Mesenchymal stem cell (in vitro differentiated cells and primary cell): ENCODE results near the gene RAB26. TPM values are rescaled to one million over a fixed set of nuclear protein-coding genes. Genes with fewer than 3 reads are reported as not detected.

Experiments
- small RNA-seq: library from polyadenylated mRNA; stranded (forward); fragments of <200 nt; extraction: miRNeasy Mini kit (QIAGEN cat#:217004); gene quantifications from one replicate; pipeline ENCODE3, GENCODE V24; 2013; ENCODE audit warnings: low read depth

RAB26 gene

Small RNA genes lying within 50 kb of the gene (small RNA-seq; reads per million reads assigned to genes)
- gene MIR3180-5 (not detected), gene MIR4516 (not detected), gene RF00019 (not detected), gene SNORD60 (not detected)
